A172 (cell line): ENCODE data around the gene CRYBA4. TPM values are rescaled to one million over a fixed set of nuclear protein-coding genes. Genes with fewer than 3 reads are reported as not detected.

Experiments used
- DNase-seq: peaks from one replicate; pipeline ENCODE4 v3.0.0-alpha.2; 2015; ENCODE audit warnings: low spot score
- total RNA-seq: library from RNA; depleted of rRNA; stranded (reverse); fragments of >200 nt; shearing (Covaris generic); gene quantifications from 2 replicates; pipeline ENCODE4 v1.2.3, GENCODE V29; 2014; rRNA removed

CRYBA4 gene
- total RNA-seq, 1 experiment from 2014 or later: not detected

GRCh38 chr22:26660961-26661578, 39.3 kb downstream of the CRYBA4 start:
- DNase-seq: no peak

- no peak for DNase-seq
These were observed 40.4 kb downstream of the CRYBA4 start for GRCh38 chr22:26662160-26662559.

GRCh38 chr22:26663374-26663923, 41.7 kb downstream of the CRYBA4 start:
- DNase-seq: no peak

- DNase-seq: no peak
These were observed 44.1 kb downstream of the CRYBA4 start for GRCh38 chr22:26665813-26666231.

- no peak for DNase-seq
These were observed 45.4 kb downstream of the CRYBA4 start for GRCh38 chr22:26667140-26667539.

GRCh38 chr22:26669060-26669481, 47.3 kb downstream of the CRYBA4 start:
- peak; percentile 19 for DNase-seq

- no peak for DNase-seq
These were observed 48.7 kb downstream of the CRYBA4 start for GRCh38 chr22:26670459-26670858.

- DNase-seq: no peak
These were observed 49.7 kb downstream of the CRYBA4 start for GRCh38 chr22:26671317-26672059.

- no peak for DNase-seq
These were observed 50.3 kb downstream of the CRYBA4 start for GRCh38 chr22:26672060-26672471.

- peak; percentile 87 for DNase-seq
These were observed 51.1 kb downstream of the CRYBA4 start for GRCh38 chr22:26672590-26673468.

- DNase-seq: no peak
These were observed 51.7 kb downstream of the CRYBA4 start for GRCh38 chr22:26673486-26673885.

GRCh38 chr22:26674211-26675190, 52.7 kb downstream of the CRYBA4 start:
- DNase-seq: no peak

- DNase-seq: no peak
These were observed 54.0 kb downstream of the CRYBA4 start for GRCh38 chr22:26675687-26676268.

- DNase-seq: no peak
These were observed 55.5 kb downstream of the CRYBA4 start for GRCh38 chr22:26677217-26677616.

GRCh38 chr22:26679003-26679629, 57.4 kb downstream of the CRYBA4 start:
- peak; percentile 68 for DNase-seq

Other genes starting within 250 kb of the CRYBA4 start
- 4.0 and 4.5 TPM in 2 replicates for gene ASPHD2, start 192.7 kb upstream of the CRYBA4 start, total RNA-seq
- gene HPS4, start 138.2 kb upstream of the CRYBA4 start, total RNA-seq: 18.4 and 20.4 TPM in 2 replicates
- gene SRRD, start 138.1 kb upstream of the CRYBA4 start, total RNA-seq: 19.2 and 24.1 TPM in 2 replicates
- gene TFIP11, start 109.5 kb upstream of the CRYBA4 start, total RNA-seq: 21.1 and 23.1 TPM in 2 replicates
- gene TPST2, start 31.8 kb upstream of the CRYBA4 start, total RNA-seq: 5.5 and 9.5 TPM in 2 replicates
- gene CRYBB1, start 3.9 kb upstream of the CRYBA4 start, total RNA-seq: not detected in 2 replicates
- gene MIAT, start 35.6 kb downstream of the CRYBA4 start, total RNA-seq: 1.9 and 2.2 TPM in 2 replicates